OCI-LY1 (cell line): Measurements from ENCODE around the gene XCL1.

Experiments
- EZH2 ChIP-seq: fragments of 200-600 bp; sonication (generic), shearing (Covaris generic); IDR thresholded peaks from 2 replicates; pipeline ENCODE4 v1.8.0; 2017; ENCODE audit warnings: borderline replicate concordance, mixed run types, mild to moderate bottlenecking, antibody characterized with exemption, low read length, moderate library complexity, mixed read lengths
- TF ChIP-seq, protein P1 (sequence below): fragments of 200-600 bp; sonication (generic), shearing (Covaris generic); IDR thresholded peaks from 2 replicates; pipeline ENCODE4 v1.5.1; 2017; ENCODE audit warnings: mild to moderate bottlenecking, antibody characterized with exemption, low read length, moderate library complexity, mixed read lengths

- TF ChIP-seq, protein P1, sequence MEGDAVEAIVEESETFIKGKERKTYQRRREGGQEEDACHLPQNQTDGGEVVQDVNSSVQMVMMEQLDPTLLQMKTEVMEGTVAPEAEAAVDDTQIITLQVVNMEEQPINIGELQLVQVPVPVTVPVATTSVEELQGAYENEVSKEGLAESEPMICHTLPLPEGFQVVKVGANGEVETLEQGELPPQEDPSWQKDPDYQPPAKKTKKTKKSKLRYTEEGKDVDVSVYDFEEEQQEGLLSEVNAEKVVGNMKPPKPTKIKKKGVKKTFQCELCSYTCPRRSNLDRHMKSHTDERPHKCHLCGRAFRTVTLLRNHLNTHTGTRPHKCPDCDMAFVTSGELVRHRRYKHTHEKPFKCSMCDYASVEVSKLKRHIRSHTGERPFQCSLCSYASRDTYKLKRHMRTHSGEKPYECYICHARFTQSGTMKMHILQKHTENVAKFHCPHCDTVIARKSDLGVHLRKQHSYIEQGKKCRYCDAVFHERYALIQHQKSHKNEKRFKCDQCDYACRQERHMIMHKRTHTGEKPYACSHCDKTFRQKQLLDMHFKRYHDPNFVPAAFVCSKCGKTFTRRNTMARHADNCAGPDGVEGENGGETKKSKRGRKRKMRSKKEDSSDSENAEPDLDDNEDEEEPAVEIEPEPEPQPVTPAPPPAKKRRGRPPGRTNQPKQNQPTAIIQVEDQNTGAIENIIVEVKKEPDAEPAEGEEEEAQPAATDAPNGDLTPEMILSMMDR: no peak
- no peak for TF ChIP-seq EZH2
Measured at GRCh38 chr1:168572633-168573032, 3.8 kb upstream of the XCL1 start.
